Activated T-cell treated with anti-CD3 and anti-CD28 coated beads, Interleukin-2, amount 50 U/mL, for 4 hours (primary cell): ENCODE measurements around the gene CCL17. TPM values are rescaled to one million over a fixed set of nuclear protein-coding genes. Genes with fewer than 3 reads are reported as not detected.

Source experiments
- ATAC-seq, 2 donors: fragments of 200-7000 bp; cut with Tn5 transposase; one replicate each; pipeline ENCODE4 v1.10.0; 2021
- DNase-seq: peaks from one replicate; pipeline ENCODE4 v3.0.0-alpha.2; 2020
- H3K27me3 Mint-ChIP-seq: one replicate; pipeline ENCODE4 v1.8.0; 2021; ENCODE audit warnings: low read depth, mixed read lengths
- H3K36me3 Mint-ChIP-seq: one replicate; pipeline ENCODE4 v1.8.0; 2022; ENCODE audit warnings: mixed read lengths; ENCODE audit not compliant: insufficient read depth
- H3K4me1 Mint-ChIP-seq: one replicate; pipeline ENCODE4 v1.8.0; 2021; ENCODE audit warnings: low read depth, mixed read lengths
- H3K4me3 Mint-ChIP-seq: one replicate; pipeline ENCODE4 v1.8.0; 2021; ENCODE audit warnings: mild to moderate bottlenecking, moderate library complexity, mixed read lengths
- H3K9me3 Mint-ChIP-seq: one replicate; pipeline ENCODE4 v1.8.0; 2021; ENCODE audit warnings: mixed read lengths
- total RNA-seq, 3 donors: library from RNA; stranded (reverse); gene quantifications; one replicate each; pipeline ENCODE4 v1.2.1, GENCODE V29; 2021

CCL17 gene
- total RNA-seq, 3 donors from 2014 or later, result 11.0 to 41.5 (median 26.2) TPM

- no peaks in the 10 kb centered on the region for H3K36me3 Mint-ChIP-seq
- DNase-seq, result peak; percentile 92
Observed at GRCh38 chr16:57447186-57447962, 42.8 kb downstream of the CCL17 start, which contains the start of the genes CIAPIN1 and COQ9. Gene CIAPIN1 (minus strand): TSS chr16:57447385. CDS start chr16:57440928, 6,457 bp downstream. Gene COQ9 (plus strand): TSS chr16:57447479. CDS start chr16:57447506, 27 bp downstream.

GRCh38 chr16:57452021-57452420 is 47.5 kb downstream of the CCL17 start:
- no peak for DNase-seq
- H3K4me3 Mint-ChIP-seq, result no peak overlapping the region
- H3K36me3 Mint-ChIP-seq, result peaks cover 24% of the 10 kb centered on the region
- no peaks in the 10 kb centered on the region for H3K27me3 Mint-ChIP-seq
- no peaks in the 10 kb centered on the region for H3K9me3 Mint-ChIP-seq
- ATAC-seq, result no peak
- peaks cover 12% of the 10 kb centered on the region for H3K4me1 Mint-ChIP-seq

More at GRCh38 chr16:57447186-57447962, 42.8 kb downstream of the CCL17 start, which contains the start of the genes CIAPIN1 and COQ9:
- no peaks in the 10 kb centered on the region for H3K27me3 Mint-ChIP-seq
- peak within 1 kb of the TSS; percentile 94 for H3K4me3 Mint-ChIP-seq
- peak; percentile 99 for ATAC-seq
- peaks cover 33% of the 10 kb centered on the region for H3K4me1 Mint-ChIP-seq
- no peaks in the 10 kb centered on the region for H3K9me3 Mint-ChIP-seq

GRCh38 chr16:57462209-57462977 is 57.8 kb downstream of the CCL17 start, which contains the start of gene POLR2C:
Gene POLR2C (plus strand): TSS chr16:57462679. CDS start chr16:57462725, 46 bp downstream.
- H3K4me3 Mint-ChIP-seq, result peak within 1 kb of the TSS; percentile 100
- peaks cover 25% of the 10 kb centered on the region for H3K4me1 Mint-ChIP-seq
- H3K27me3 Mint-ChIP-seq, result no peaks in the 10 kb centered on the region
- DNase-seq (peak; percentile 92), ATAC-seq (peak; percentile 99)
- peaks cover 28% of the 10 kb centered on the region for H3K36me3 Mint-ChIP-seq
- H3K9me3 Mint-ChIP-seq, result no peaks in the 10 kb centered on the region

GRCh38 chr16:57462978-57463362 is 58.4 kb downstream of the CCL17 start:
- peak overlapping the region; percentile 100 for H3K4me3 Mint-ChIP-seq
- no peaks in the 10 kb centered on the region for H3K9me3 Mint-ChIP-seq
- no peaks in the 10 kb centered on the region for H3K27me3 Mint-ChIP-seq
- H3K4me1 Mint-ChIP-seq, result peaks cover 25% of the 10 kb centered on the region
- ATAC-seq (peak; percentile 12 to 33), DNase-seq (no peak)
- H3K36me3 Mint-ChIP-seq, result peaks cover 29% of the 10 kb centered on the region

GRCh38 chr16:57464523-57464922 is 60.0 kb downstream of the CCL17 start:
- Mint-ChIP-seq H3K27me3 (no peaks in the 10 kb centered on the region), H3K9me3 (no peaks in the 10 kb centered on the region), H3K4me1 (peaks cover 25% of the 10 kb centered on the region), H3K4me3 (no peak overlapping the region), H3K36me3 (peaks cover 37% of the 10 kb centered on the region)
- ATAC-seq (no peak), DNase-seq (no peak)

Other genes starting within 250 kb of the CCL17 start
- 10 to 100 TPM; 76.7 to 81.0 (median 80.1) TPM for gene PSME3IP1, start 218.7 kb upstream of the CCL17 start, total RNA-seq
- gene RSPRY1, start 218.4 kb upstream of the CCL17 start, total RNA-seq, result 10 to 100 TPM; 30.4 to 33.3 (median 32.4) TPM
- gene ARL2BP, start 159.5 kb upstream of the CCL17 start, total RNA-seq, result 10 to 100 TPM; 19.0 to 26.4 (median 19.8) TPM
- under 1 TPM in 2 of 3 donors, not detected in 1; 0.13 to 0.33 TPM for gene PLLP, start 120.1 kb upstream of the CCL17 start, total RNA-seq
- gene CCL22, start 46.0 kb upstream of the CCL17 start, total RNA-seq, result 100 to 1,000 TPM in 1 of 3 donors, 10 to 100 TPM in 2; 62.3 to 121 (median 80.2) TPM
- gene CX3CL1, start 32.3 kb upstream of the CCL17 start, total RNA-seq, result under 1 TPM in 2 of 3 donors, not detected in 1; 0.05 TPM
- gene CIAPIN1, start 42.6 kb downstream of the CCL17 start, total RNA-seq, result 100 to 1,000 TPM in 1 of 3 donors, 10 to 100 TPM in 2; 75.9 to 100 (median 92.2) TPM
- gene COQ9, start 42.7 kb downstream of the CCL17 start, total RNA-seq, result 10 to 100 TPM; 44.5 to 47.2 (median 47.0) TPM
- 100 to 1,000 TPM; 117 to 130 (median 129) TPM for gene POLR2C, start 57.9 kb downstream of the CCL17 start, total RNA-seq
- gene DOK4, start 81.7 kb downstream of the CCL17 start, total RNA-seq, result 1 to 10 TPM; 1.1 to 2.6 (median 1.6) TPM
- 1 to 10 TPM; 4.6 to 8.9 (median 6.9) TPM for gene CCDC102A, start 131.8 kb downstream of the CCL17 start, total RNA-seq
- 1 to 10 TPM; 1.7 to 6.7 (median 6.5) TPM for gene ADGRG5, start 137.9 kb downstream of the CCL17 start, total RNA-seq
- 10 to 100 TPM in 1 of 3 donors, 1 to 10 TPM in 2; 3.6 to 11.9 (median 6.7) TPM for gene ADGRG1, start 223.9 kb downstream of the CCL17 start, total RNA-seq